Right renal pelvis (tissue), 4 donors: ENCODE measurements around the gene CRY1. TPM values are rescaled to one million over a fixed set of nuclear protein-coding genes. Genes with fewer than 3 reads are reported as not detected.
"Not testable (repeated sequence)": the region's sequence is repeated elsewhere in the genome, so short reads cannot be mapped to it uniquely, and the experiment has no call there.

Experiments
- DNase-seq, 4 donors: peaks; one replicate each; pipeline ENCODE4 v3.0.0-alpha.2; 2013; ENCODE audit warnings: low read depth in 4 of 4, low spot score in 3 of 4, missing footprints in 1 of 4
- polyA plus RNA-seq, 4 donors: library from polyadenylated mRNA; unstranded; fragments of 120-200 nt; gene quantifications; one replicate each; pipeline ENCODE4 v1.2.1, GENCODE V29; 2013; ENCODE audit not compliant: insufficient read length in 4 of 4

The CRY1 gene
- polyA plus RNA-seq, 4 donors = 28.6 to 30.4 (median 30.0) TPM

- DNase-seq = no peak
Observed at GRCh38 chr12:107012736-107013425, 80.5 kb downstream of the CRY1 start.

DNA sequence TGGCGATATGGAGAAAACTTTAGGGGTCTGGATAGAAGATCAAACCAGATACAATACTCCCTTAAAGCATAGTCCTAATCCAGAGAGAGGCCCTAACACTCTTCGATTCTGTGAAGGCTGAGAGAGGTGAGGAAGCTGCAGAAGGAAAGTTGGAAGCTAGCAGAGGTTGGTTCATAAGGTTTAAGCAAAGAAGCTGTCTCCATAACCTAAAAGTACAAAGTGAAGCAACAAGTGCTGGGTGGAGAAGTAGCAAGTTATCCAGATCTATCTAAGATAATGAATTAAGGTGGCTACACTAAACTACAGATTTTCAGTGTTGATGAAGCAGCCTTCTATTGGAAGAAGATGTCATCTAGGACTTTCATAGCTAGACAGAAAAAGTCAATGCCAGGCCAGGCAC lies 81.8 kb downstream of the CRY1 start:
- DNase-seq = no peak

- no peak for DNase-seq
Observed at GRCh38 chr12:107007411-107007810, 85.9 kb downstream of the CRY1 start.

GRCh38 chr12:107002665-107003064 lies 90.7 kb downstream of the CRY1 start:
- not testable (repeated sequence) for DNase-seq

- no peak for DNase-seq
Observed at GRCh38 chr12:106999446-106999845, 93.9 kb downstream of the CRY1 start.

- no peak for DNase-seq
Observed at GRCh38 chr12:106997916-106998315, 95.4 kb downstream of the CRY1 start.

DNA sequence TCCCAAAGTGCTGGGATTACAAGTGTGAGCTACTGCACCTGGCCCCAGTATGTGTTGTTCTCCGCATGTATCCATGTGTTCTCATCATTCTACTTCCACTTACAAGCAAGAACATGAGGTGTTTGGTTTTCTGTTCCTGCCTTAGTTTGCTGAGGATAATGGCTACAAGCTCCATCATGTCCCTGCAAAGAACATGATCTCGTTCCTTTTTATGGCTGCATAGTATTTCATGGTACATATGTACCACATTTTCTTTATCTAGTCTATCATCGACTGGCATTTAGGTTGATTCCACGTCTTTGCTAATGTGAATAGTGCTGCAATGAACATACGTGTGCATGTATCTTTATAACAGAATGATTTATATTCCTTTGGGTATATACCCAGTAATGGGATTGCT lies 97.2 kb downstream of the CRY1 start:
- DNase-seq = not testable (repeated sequence)

DNA sequence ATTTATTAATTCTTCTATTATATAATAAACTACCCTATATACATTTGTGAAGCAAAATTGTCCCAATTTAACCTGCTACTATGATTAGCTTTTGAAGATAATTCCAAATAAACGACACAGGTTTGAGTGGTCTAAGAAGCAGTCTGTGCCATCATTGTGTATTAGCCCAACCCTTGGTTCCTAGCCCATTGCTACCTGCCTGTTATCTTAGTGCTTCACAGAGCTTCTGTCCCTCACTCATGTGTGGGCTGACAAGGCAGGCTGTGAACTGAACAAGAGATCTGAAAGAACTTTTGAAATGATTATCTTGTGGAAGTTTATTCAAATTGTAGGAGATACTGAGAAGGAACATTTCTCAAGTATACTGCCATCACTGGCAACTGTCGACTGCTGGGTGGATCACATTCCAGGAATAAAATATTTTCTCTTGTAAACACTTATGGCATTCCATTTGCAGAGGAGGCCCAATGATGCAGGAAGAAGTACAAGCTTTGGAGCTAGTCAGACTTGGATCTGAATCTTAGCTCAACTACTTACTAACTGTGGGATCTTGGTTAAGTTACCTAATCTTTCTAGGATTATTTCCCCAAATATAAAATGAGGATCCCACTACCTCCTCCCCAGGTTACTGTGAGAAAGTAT lies 98.6 kb downstream of the CRY1 start:
- DNase-seq = no peak

DNA sequence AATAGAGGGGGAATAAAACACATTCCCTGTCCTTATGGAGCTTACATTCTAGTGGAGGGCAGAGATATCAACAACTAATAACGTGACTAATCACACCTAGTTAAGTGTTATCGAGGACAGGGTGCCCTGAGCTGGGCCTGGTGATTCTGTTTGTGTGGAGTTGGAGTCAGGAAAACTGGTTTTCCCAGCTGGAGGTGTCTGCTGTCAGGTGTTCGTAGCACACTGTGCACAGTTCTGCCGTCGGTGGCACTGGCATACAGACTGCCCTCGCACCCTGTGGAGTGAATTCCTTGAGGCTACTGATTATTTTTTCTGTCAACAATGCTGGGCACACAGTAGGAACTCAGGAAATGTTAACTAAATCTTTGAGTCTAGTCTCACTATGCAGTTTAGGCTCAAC lies 105.5 kb downstream of the CRY1 start:
- no peak for DNase-seq

- DNase-seq = peak; percentile 79 to 89 (median 86)
Observed at GRCh38 chr12:106986625-106987389, 106.5 kb downstream of the CRY1 start, which contains the start of gene MTERF2. TSS of gene MTERF2 (minus strand) at chr12:106987146. CDS start at chr12:106978714, 8,432 bp downstream.

- no peak for DNase-seq
Observed at GRCh38 chr12:106986135-106986534, 107.2 kb downstream of the CRY1 start.

GRCh38 chr12:106985479-106985878 lies 107.9 kb downstream of the CRY1 start:
- no peak for DNase-seq

DNA sequence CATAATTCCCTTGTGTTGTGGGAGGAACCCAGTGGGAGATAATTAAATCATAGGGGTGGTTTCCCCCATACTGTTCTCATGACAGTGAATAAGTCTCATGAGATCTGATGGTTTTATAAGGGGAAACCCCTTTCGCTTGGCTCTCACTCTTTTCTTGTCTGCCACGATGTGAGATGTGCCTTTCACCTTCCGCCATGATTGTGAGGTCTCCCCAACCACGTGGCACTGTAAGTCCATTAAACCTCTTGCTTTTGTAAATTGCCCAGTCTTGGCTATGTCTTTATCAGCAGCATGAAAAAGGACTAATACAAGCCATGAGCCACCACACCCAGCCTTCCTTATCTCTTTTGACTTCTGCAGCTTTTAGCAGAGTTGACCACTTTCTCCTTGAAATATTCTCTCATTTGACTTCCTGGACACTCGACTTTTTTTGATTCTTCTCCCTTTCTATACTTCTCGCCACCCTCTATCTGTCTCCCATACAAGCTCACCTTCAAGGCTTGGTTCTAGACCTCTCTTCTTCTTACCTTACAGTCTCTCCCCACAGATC lies 108.7 kb downstream of the CRY1 start:
- DNase-seq = no peak

DNA sequence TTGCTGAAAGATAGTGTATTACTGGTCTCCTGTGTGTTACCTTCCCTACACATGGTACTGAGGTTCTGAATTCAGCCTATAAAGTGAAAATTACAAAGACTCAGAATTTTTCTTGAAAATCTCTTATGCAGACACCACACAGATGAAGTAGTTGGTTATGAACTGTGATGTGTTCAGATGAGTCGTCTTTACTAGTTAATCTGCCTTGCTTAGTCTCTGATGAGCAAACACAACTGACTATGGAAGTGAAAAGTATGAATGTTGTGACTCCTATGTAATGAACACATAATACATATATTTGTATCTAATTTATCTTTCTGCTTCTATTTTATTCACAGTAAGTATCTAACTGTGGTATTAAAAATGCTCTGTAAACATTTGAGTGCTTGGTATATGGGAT lies 111.1 kb downstream of the CRY1 start:
- no peak for DNase-seq

DNA sequence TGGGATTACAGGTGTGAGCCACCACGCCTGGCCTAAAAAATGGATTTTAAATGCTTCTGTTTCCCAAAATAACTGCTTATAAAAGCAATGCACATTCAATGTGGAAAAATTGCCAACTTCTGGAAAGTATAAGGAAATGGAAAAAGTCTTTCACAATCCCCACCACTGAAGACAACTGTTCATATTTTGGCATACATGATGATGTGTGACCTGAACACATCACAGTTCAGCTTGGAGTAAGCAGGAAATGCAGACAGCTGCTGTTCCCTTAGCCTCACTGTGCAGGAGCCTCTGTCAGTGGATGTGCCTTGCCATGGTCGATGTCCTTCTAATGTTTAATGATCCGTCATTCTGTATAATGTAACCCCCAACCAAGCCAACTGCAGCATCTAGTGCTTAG lies 111.6 kb downstream of the CRY1 start:
- DNase-seq = no peak

DNA sequence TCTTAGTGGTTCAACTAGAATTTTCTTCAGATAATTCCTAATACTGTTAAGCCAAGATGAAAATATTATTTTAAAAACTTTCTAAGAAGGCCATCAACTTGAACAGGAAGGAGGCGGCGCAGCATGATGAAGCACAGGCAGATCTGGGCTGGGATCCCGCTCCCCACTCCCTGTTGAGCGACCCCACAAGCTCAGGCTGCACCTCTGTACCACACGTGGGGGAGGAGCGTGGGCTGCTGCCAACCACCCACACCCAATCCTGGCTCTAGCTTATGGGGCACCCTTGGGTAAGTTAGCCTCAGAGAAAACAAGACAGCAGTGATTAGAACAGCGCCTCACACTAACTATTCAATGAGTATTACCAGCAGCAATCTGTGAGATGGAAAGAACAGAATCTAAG lies 112.4 kb downstream of the CRY1 start:
- no peak for DNase-seq

DNA sequence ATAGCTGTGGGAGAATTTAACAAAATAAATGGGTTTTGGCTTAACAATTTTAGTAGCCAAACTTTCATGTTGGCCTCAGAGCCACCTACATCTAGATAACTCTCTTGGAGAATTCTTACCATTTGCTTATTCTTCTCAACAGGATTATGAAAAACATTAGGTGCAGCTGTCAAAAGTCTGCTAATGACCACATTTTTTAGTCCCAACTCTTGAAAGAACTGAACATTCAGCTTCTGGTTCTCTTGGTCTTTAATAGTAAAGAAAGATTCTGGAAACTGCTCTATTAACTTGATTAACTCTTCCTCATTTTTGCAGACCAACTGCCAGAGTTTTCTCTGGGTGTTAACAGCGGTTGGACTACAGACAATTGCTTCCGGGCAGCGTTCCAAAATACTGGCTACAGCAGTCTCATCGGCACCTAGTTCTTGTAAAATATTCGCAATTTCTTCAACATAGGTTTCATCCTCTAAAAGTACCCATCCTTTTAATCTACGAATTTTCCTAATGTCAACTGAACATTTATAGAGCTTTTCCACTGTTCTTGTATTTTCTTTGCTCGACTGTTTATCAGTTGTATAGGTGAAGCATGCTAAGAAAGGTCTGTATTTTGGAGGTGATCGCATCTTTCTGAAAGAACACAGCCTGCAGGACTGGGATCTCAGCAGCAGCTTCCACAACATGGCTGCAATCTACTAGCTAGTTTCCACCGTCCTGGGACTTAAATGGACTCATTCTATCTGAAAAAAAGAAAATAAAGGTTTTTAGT lies 115.1 kb downstream of the CRY1 start:
- DNase-seq = no peak

GRCh38 chr12:106976668-106977067 lies 116.7 kb downstream of the CRY1 start:
- DNase-seq = no peak

- DNase-seq = no peak
Observed at GRCh38 chr12:106975993-106976658, 117.2 kb downstream of the CRY1 start.

DNA sequence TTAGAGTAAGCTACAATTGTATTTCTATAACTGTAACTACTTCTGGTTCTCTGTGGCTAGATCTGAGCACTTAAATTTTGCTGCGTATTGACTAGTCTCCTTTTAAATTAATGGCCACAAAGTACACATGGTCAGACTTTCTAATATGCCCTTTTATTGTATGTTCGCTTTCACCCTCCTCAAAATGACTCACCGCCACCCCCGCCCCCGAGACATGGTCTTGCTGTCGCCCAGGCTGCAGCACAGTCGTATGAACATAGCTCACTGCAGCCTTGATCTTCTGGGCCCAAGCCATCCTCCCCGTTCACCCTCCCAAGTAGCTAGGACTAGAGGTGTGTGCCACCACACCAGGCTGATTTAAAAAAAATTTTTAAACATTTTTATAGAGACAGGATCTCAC lies 118.3 kb downstream of the CRY1 start:
- DNase-seq = no peak
